AG09309 (cell line): ENCODE measurements around the gene EFCAB8.

Source experiments
- DNase-seq: peaks from one replicate; pipeline ENCODE4 v3.0.0-alpha.2; 2010; ENCODE audit warnings: low read depth
- H3K4me3 ChIP-seq: 2 replicates; pipeline ENCODE4 v1.5.1; 2011; ENCODE audit warnings: mild to moderate bottlenecking, low read depth, low read length, moderate library complexity; ENCODE audit not compliant: control insufficient read depth
- TF ChIP-seq, protein P1 (sequence below): IDR thresholded peaks from 2 replicates; pipeline ENCODE4 v1.5.1; 2011; ENCODE audit warnings: mild to moderate bottlenecking, low read depth, low read length, inconsistent platforms; ENCODE audit not compliant: insufficient read depth, control insufficient read depth; ENCODE audit errors: missing control alignments

EFCAB8 gene

DNA sequence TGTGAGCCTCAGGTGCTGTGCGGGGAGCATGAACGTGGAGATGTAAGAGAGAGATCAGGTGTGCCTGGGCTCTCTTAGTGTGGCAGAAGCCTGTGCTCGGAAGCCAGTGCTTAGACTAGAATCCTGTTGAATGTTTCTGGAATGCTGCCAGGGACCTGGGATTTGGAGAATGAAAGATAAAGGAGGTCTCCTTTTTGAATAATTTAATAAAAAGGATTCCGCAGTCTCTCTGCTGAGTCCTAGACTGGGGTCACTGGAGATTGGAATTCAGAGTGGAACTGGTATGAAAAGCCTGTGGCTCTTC, 18.8 kb upstream of the EFCAB8 start:
- no peak overlapping the region for H3K4me3 ChIP-seq
- DNase-seq, result no peak
- TF ChIP-seq, protein P1, sequence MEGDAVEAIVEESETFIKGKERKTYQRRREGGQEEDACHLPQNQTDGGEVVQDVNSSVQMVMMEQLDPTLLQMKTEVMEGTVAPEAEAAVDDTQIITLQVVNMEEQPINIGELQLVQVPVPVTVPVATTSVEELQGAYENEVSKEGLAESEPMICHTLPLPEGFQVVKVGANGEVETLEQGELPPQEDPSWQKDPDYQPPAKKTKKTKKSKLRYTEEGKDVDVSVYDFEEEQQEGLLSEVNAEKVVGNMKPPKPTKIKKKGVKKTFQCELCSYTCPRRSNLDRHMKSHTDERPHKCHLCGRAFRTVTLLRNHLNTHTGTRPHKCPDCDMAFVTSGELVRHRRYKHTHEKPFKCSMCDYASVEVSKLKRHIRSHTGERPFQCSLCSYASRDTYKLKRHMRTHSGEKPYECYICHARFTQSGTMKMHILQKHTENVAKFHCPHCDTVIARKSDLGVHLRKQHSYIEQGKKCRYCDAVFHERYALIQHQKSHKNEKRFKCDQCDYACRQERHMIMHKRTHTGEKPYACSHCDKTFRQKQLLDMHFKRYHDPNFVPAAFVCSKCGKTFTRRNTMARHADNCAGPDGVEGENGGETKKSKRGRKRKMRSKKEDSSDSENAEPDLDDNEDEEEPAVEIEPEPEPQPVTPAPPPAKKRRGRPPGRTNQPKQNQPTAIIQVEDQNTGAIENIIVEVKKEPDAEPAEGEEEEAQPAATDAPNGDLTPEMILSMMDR, result no peak

DNA sequence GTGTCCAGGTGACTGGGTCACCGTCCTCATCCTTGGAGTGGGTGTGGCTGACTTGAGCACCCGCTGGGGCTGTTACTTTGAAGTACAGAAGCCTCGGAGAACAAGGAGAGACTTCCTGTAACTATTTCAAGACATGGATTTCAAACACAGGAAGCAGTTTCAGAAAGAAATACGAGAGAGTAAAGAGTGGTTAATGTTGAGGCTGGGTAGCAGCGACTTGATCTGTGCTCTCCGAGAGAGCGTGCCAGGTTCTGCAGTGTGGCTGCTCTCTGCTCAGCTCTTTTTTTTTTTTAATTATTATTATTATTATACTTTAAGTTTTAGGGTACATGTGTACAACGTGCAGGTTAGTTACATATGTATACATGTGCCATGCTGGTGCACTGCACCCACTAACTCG, 17.5 kb upstream of the EFCAB8 start:
- DNase-seq, result no peak
- TF ChIP-seq, protein P1, result no peak
- H3K4me3 ChIP-seq, result no peak overlapping the region

DNA sequence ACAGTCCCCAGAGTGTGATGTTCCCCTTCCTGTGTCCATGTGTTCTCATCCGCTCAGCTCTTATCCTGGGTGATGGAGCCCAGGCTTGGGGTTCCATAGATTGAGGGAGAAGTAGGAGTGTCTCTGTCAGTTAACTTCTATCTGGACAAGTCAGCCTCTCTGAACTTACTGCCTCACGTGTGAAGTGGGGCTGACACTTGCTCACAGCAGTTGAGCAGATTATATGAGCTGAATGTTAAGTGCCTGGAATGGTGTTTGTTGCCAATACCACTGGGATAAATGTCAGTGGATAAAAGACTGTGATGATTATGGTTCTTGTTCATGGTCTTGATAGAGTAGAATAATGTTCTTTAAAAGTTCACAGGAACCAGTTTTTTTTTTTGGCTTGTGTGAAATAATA, 17.1 kb upstream of the EFCAB8 start:
- TF ChIP-seq, protein P1, result no peak
- no peak overlapping the region for H3K4me3 ChIP-seq
- DNase-seq, result no peak

DNA sequence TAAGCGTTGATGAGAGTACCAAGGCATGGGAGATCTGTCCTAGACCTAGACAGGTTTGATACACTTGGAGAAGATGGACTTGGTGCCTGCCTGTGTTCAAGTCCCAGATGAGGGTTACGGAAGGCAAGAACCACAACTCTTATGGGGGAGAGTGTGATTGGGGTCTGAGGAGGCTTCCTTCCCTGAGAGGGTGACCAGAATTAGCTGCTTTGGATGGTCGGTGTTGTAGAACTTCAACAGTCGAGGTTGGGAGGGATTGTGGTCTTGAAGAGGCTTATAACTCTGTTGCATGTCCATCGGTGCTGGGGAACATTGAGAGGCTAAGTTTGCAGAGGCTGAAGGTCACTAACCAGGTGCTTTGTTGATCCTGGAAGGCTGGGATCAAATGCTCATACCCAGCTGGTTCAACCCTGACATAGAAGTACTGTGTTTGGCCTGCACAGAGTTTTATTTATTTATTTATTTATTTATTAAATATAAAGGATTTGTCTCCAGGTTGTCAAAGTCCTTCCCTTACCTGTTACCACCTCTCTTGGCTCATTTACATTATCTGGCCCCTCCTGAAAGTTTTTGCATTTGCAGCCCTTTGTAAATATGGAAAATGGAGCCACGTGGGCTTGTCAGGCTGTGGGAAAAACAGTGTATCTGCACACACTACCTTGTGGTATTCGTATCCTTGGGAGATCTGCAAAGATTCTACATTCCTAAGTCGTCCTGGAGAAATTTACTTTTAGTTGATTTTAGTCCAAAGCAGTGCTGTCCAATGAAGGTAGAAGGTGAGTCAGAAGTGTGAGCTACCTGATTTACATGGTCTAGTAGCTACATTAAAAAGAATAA, 15.8 kb upstream of the EFCAB8 start:
- TF ChIP-seq, protein P1, result no peak
- H3K4me3 ChIP-seq, result no peak overlapping the region
- DNase-seq, result no peak

DNA sequence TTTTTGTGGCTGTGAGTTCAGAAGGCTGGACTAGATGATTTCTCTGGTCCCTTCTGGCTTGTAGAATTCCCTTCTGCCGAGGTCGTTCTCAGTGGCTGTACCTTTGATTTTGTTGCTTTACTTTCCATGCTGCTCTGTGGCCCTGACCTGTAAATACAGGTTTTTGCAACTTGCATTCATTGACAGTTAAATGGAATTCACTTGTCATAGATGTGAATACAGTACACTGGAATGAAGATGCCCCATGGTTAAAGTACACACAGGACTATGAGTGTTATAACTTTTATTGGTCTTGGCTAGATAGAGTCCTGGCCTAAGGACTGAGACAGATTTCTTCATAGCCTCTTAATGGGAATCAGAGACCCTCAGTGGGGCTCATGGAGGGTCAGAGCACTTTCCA, 12.9 kb upstream of the EFCAB8 start:
- no peak overlapping the region for H3K4me3 ChIP-seq
- DNase-seq, result no peak
- TF ChIP-seq, protein P1, result no peak

DNA sequence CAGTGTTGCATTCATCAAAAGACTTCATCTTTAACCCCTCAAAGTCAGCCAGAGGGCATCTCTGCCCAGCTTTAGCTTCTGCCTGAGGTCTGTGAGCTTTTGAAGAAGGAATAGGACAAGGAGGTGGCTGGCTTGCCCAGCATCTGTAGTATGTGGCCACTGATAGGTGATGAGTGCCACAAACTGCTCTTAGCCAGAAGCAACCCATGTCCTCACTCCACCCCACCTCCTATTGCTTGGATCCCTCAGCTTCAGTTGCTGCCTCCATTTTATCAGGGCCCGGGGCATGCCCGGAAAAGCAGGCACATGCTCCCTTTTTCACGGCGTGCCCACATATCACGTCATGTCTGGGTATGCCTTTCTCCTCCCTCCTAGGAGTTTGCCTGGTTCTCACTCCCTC, 11.9 kb upstream of the EFCAB8 start:
- no peak for DNase-seq
- TF ChIP-seq, protein P1, result no peak
- H3K4me3 ChIP-seq, result no peak overlapping the region
